Activated T-cell treated with anti-CD3 and anti-CD28 coated beads, Interleukin-2, amount 50 U/mL, for 4 hours (primary cell): ENCODE measurements around the gene CELF4. TPM values are rescaled to one million over a fixed set of nuclear protein-coding genes. Genes with fewer than 3 reads are reported as not detected.

Experiments used
- ATAC-seq, 2 donors: fragments of 200-7000 bp; cut with Tn5 transposase; one replicate each; pipeline ENCODE4 v1.10.0; 2021
- DNase-seq: peaks from one replicate; pipeline ENCODE4 v3.0.0-alpha.2; 2020
- H3K27me3 Mint-ChIP-seq: one replicate; pipeline ENCODE4 v1.8.0; 2021; ENCODE audit warnings: low read depth, mixed read lengths
- H3K36me3 Mint-ChIP-seq: one replicate; pipeline ENCODE4 v1.8.0; 2022; ENCODE audit warnings: mixed read lengths; ENCODE audit not compliant: insufficient read depth
- H3K4me1 Mint-ChIP-seq: one replicate; pipeline ENCODE4 v1.8.0; 2021; ENCODE audit warnings: low read depth, mixed read lengths
- H3K4me3 Mint-ChIP-seq: one replicate; pipeline ENCODE4 v1.8.0; 2021; ENCODE audit warnings: mild to moderate bottlenecking, moderate library complexity, mixed read lengths
- H3K9me3 Mint-ChIP-seq: one replicate; pipeline ENCODE4 v1.8.0; 2021; ENCODE audit warnings: mixed read lengths
- total RNA-seq, 3 donors: library from RNA; stranded (reverse); gene quantifications; one replicate each; pipeline ENCODE4 v1.2.1, GENCODE V29; 2021

CELF4 gene
- total RNA-seq, 3 donors from 2014 or later = not detected

DNA sequence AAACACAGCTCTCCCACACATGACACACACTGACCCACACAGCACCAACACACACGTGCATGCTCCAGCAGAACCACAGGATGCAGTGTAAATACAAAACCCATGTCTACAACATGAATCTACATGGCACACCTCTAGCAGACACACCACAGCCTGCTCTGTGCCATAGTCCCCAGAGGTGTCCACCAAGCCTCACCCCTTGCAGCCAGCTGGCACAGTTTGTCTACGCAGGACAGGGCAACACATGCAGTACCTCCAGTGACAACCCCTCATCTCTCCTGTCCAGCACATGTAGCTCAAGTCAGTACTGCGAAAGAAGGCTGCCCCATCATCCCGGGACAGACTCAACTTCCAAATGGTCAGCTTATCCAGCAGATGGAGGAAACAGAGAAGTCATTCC, 18.9 kb downstream of the CELF4 start:
- H3K9me3 Mint-ChIP-seq = no peaks in the 10 kb centered on the region
- H3K4me1 Mint-ChIP-seq = no peaks in the 10 kb centered on the region
- H3K4me3 Mint-ChIP-seq = no peak overlapping the region
- DNase-seq (no peak), ATAC-seq (no peak)
- H3K36me3 Mint-ChIP-seq = no peaks in the 10 kb centered on the region
- no peaks in the 10 kb centered on the region for H3K27me3 Mint-ChIP-seq

DNA sequence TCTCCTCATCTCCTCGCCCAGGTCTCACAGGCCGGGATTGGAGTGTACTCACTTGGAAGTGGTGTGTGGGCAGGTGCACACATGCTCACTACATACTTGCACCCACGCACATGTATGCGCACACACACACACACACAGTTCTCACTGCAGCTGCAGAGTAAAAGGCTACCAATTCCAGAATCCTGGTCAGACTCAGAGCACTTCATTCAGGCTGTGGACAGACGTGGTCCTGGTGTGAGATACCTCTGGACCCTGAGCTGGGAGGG, 19.4 kb downstream of the CELF4 start:
- no peaks in the 10 kb centered on the region for H3K9me3 Mint-ChIP-seq
- H3K4me1 Mint-ChIP-seq = no peaks in the 10 kb centered on the region
- H3K36me3 Mint-ChIP-seq = no peaks in the 10 kb centered on the region
- no peak for DNase-seq
- no peak for ATAC-seq
- no peak overlapping the region for H3K4me3 Mint-ChIP-seq
- peaks cover 2% of the 10 kb centered on the region for H3K27me3 Mint-ChIP-seq

DNA sequence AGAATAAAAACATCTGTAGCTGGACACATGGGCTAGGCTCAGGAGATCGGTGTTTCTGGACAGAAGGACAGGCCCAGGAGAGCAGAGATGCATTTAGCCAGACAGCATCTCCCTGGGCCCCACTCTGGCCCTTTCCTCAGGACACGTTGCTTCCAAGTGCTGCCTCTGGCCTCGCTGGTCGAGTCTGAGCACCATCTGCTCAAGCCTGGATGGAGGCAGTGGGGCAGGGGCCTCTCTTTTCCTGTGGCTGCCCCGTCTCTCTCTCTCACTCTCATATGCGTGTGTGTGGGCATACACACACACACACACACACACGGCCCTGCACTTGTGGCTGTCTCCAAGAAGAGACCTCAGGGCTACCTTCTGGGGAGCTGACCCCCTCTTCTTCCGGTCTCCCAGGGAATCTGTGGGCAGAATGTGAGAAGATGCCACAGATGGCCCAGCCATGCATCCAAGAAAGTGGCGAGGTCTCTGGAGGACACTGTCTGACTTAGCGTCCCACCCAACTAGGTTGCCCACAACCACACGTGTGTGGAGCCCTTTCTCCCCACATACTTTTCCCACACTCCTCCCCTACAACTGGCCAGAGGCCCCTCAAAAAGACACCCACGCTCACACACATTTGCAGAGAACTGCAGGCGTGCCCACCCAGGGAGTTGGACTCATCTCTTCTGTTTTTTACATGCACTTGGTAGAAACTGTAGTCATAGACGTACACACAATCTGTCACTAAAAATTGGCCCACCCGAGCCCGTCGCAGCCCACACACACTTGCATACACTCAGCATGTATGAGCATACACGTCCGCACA, 19.9 kb downstream of the CELF4 start:
- ATAC-seq (no peak), DNase-seq (no peak)
- H3K9me3 Mint-ChIP-seq = no peaks in the 10 kb centered on the region
- H3K27me3 Mint-ChIP-seq = peaks cover 5% of the 10 kb centered on the region
- H3K4me3 Mint-ChIP-seq = no peak overlapping the region
- H3K36me3 Mint-ChIP-seq = no peaks in the 10 kb centered on the region
- no peaks in the 10 kb centered on the region for H3K4me1 Mint-ChIP-seq

DNA sequence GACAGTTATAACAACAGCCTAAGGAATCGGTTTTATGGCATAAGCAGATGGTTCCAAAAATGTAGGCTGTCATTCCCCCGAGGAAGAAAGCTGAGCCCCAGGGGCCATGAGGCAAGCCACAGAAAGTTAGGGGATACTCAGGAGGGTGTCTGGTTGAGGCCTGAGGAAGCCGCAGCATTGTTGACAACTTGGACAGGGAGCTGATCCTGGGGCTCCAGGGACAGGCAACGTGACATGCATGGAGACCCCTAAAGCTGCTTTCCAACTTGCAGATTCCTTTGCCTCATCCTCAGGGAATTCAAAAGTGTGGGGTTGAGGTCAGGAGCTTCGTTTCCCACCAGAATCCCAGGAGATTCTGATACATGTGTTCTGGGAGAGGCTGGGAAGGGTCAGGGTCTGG, 20.9 kb downstream of the CELF4 start:
- Mint-ChIP-seq H3K4me3 (no peak overlapping the region), H3K36me3 (no peaks in the 10 kb centered on the region)

DNA sequence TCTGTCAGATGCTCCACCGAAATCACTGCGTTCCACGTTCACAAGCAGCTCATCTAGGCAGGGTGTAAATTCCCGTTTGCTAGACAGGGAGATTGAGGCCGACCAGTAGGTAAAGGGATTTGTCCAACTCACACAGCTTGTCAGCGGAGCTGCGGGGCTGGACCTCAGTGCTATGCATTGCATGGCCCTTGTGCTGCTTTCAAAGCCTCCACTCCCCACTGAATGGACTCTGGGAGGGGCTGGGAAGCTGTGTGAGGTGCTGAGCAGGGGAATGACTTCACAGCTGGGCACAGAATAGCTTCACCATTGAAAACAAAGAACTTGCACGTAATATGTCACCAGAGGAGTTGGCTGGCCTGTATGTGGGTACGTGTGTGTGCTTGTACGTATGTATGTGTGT, 21.4 kb downstream of the CELF4 start:
- H3K9me3 Mint-ChIP-seq = no peaks in the 10 kb centered on the region
- no peaks in the 10 kb centered on the region for H3K36me3 Mint-ChIP-seq
- no peak overlapping the region for H3K4me3 Mint-ChIP-seq
- no peaks in the 10 kb centered on the region for H3K4me1 Mint-ChIP-seq
- H3K27me3 Mint-ChIP-seq = peaks cover 10% of the 10 kb centered on the region
- ATAC-seq = no peak
- no peak for DNase-seq

More for the DNA sequence above, 20.9 kb downstream of the CELF4 start:
- DNase-seq (no peak), ATAC-seq (no peak)
- H3K9me3 Mint-ChIP-seq = no peaks in the 10 kb centered on the region
- peaks cover 10% of the 10 kb centered on the region for H3K27me3 Mint-ChIP-seq
- no peaks in the 10 kb centered on the region for H3K4me1 Mint-ChIP-seq

DNA sequence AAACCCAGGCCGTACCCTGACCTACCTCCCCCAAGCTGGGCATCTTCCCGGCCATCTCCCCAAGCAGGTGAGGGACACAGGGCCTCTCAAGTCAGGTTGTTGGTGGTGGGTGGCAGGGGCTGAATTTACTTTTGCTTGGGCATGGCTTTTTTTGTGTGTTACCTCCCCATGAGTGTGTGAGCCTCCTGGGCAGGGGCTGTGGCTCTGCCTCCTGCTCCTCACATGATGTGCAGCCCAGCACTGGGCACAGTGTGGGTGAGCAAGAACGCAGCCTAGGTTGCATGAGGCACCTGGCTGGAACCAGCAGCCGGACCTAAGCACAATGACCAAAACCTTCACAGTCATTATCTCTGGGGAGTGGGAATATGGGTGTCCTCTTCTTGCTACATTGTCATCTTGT, 22.3 kb downstream of the CELF4 start:
- ATAC-seq = no peak
- no peak for DNase-seq
- peaks cover 17% of the 10 kb centered on the region for H3K27me3 Mint-ChIP-seq
- H3K36me3 Mint-ChIP-seq = no peaks in the 10 kb centered on the region
- no peaks in the 10 kb centered on the region for H3K9me3 Mint-ChIP-seq
- H3K4me1 Mint-ChIP-seq = peaks cover 1% of the 10 kb centered on the region
- H3K4me3 Mint-ChIP-seq = no peak overlapping the region

DNA sequence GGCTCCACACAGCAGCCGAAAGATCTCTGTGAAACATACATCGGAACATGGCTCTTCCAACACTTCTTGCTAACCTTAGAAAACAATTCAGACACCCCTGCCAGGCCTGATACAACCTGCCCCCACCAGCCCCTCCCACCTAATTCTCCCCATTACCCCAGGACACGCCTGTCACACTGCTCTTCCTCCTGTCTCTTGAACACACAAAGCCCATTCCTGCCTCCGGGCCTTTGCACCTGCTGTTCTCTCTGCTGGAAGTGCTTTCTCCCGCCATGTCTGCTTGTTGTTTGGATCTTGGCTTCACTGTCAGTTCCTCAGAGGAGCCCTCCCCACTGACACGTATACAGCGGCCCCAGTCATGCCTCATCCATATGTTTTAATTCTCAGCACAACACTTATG, 24.1 kb downstream of the CELF4 start:
- H3K36me3 Mint-ChIP-seq = no peaks in the 10 kb centered on the region
- no peak for ATAC-seq
- DNase-seq = no peak
- peaks cover 20% of the 10 kb centered on the region for H3K27me3 Mint-ChIP-seq
- H3K4me1 Mint-ChIP-seq = peaks cover 3% of the 10 kb centered on the region
- H3K9me3 Mint-ChIP-seq = no peaks in the 10 kb centered on the region
- H3K4me3 Mint-ChIP-seq = no peak overlapping the region

DNA sequence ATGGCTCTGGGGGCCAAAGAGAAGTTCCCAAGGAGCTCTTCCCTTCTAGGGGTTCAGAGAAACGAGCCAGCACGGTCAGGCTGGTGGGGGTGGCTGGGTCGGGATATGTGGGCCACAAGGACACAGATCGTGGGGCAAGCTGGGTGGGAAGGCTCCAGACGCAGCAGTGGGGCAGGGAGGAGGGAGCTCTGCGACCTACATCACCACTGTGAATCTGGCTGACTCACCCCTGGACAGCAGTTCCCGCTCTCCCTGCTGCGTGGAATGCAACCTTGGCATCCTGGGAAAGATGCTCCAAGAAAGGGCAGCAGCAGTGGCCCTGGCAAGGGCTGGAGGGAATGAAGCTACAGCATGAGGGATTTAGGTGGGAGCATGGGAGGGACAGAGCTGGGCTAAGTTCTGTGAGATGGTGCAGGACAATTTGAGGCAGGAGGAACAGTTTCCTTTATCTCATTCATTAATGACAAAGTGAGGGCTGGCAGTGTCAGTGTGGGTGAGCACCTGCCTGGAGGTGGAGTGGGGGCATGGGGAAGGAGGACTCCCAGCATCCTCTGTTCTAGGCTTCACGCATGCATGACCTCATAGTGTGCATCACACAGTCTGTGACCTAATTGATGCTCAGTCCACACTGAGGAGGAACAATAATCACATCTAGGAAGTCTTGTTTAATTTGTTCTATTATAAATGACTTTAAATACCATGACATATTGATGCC, 25.0 kb downstream of the CELF4 start:
- ATAC-seq (no peak), DNase-seq (no peak)
- Mint-ChIP-seq H3K4me3 (no peak overlapping the region), H3K36me3 (no peaks in the 10 kb centered on the region), H3K9me3 (no peaks in the 10 kb centered on the region), H3K27me3 (peaks cover 20% of the 10 kb centered on the region), H3K4me1 (peaks cover 3% of the 10 kb centered on the region)

DNA sequence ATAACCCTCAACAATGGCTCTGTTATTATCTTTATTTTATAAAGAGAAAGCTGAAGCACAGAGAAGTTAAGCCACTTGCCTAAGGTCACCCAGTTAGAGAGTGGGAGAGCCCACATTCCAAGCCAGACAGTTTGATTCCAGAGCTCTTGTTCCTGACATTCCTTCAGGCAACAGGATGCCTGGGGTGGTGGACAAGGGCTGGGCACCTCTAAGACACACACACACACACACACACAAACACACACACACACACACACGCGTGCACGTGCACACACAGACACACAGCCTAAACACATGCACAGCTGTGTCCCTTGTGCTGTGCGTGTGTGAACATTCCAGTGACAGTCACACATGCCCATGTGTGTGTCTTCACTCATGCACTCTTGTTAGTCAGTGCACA, 26.4 kb downstream of the CELF4 start:
- Mint-ChIP-seq H3K4me3 (no peak overlapping the region), H3K9me3 (no peaks in the 10 kb centered on the region), H3K36me3 (no peaks in the 10 kb centered on the region), H3K27me3 (peaks cover 20% of the 10 kb centered on the region), H3K4me1 (peaks cover 3% of the 10 kb centered on the region)
- ATAC-seq (no peak), DNase-seq (no peak)

DNA sequence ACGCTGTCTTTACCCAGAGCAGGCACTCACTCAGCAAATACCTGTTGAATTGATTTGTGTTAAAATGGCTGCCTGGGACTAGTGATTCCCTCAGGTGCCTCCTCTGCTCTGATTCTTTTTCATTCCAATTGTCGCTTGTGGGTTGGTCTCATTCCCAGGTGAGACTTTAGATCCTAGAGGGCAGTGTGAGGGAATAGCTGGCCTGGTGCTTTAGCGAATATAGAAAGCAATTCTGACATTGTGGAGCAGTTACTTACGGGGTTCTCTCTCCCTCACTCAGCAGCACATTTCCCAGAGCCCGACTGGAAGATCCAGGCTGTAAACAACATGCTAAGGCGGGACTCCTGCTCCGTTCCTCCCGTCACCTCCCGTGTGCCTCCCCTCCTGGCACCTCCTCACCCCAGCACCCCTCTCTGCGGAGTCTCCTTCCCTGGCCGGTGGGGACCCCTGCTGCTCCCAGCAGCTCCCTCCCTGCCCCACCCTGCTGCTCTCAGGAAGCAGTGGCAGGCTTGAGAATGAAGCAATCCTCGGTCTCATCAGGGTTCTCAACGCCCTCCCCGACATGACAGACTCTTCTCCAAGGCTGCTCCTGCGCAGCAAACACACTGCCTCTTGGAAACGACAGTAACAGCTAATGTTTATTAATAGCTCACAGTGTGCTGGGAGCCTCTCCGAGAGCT, 26.9 kb downstream of the CELF4 start:
- no peak overlapping the region for H3K4me3 Mint-ChIP-seq
- no peaks in the 10 kb centered on the region for H3K9me3 Mint-ChIP-seq
- no peaks in the 10 kb centered on the region for H3K36me3 Mint-ChIP-seq
- peaks cover 3% of the 10 kb centered on the region for H3K4me1 Mint-ChIP-seq
- no peak for ATAC-seq
- no peak for DNase-seq
- peaks cover 20% of the 10 kb centered on the region for H3K27me3 Mint-ChIP-seq

DNA sequence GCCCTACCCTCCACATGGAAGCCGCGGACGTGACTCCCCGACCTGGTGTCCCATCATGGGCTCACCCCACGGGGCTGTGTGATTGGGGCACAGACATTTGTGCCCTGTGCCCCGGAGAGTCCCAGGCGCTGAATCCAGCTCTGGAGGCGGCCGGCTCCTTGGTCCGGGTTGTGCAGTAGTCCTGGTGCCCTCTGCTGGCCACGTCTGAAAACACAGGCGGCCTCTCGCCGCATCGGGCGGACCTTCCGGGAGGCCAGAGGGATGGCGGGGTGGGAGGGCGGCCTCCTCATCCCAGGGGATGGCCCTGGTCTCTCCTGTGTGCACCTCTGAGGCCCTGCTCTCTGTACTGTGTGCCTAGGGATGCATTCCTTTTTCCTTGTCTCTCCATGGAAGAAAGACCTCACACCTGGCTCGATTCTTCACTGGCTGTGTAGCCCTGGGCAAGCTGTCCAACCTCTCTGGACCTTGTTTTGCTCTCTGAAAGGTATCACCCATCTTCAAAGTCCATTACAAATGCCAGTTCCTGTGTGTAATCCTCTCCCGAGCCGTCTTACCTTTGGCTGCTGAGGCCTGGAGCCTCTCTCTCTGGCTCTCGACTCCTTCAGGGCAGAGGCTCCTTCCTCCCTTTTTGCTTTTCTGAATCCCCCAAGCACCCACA, 27.6 kb downstream of the CELF4 start:
- Mint-ChIP-seq H3K27me3 (peaks cover 20% of the 10 kb centered on the region), H3K36me3 (no peaks in the 10 kb centered on the region), H3K9me3 (no peaks in the 10 kb centered on the region), H3K4me1 (peaks cover 3% of the 10 kb centered on the region), H3K4me3 (no peak overlapping the region)
- ATAC-seq = peak; percentile 54 to 66
- no peak for DNase-seq

DNA sequence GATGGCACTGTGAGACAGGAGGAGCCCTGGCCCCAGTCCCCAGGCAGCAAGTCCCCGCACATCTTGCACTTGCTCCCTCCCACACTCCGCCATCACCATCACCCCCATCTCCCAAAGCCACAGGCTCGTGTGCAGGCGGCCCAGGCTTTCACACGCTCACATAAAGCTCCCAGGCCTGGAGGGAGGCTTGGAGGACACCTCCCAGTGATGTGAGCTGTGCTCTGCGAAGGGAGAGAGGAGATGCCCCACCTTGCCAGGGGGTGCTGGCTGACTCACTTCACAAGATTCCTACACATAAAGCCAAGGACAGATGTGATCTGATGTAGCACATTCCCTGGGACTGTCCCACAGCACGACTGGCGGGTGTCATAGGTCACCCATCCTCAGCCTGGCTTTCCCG, 28.9 kb downstream of the CELF4 start:
- Mint-ChIP-seq H3K4me3 (no peak overlapping the region), H3K9me3 (no peaks in the 10 kb centered on the region), H3K36me3 (no peaks in the 10 kb centered on the region), H3K4me1 (peaks cover 3% of the 10 kb centered on the region), H3K27me3 (peaks cover 24% of the 10 kb centered on the region)
- ATAC-seq (no peak), DNase-seq (no peak)

DNA sequence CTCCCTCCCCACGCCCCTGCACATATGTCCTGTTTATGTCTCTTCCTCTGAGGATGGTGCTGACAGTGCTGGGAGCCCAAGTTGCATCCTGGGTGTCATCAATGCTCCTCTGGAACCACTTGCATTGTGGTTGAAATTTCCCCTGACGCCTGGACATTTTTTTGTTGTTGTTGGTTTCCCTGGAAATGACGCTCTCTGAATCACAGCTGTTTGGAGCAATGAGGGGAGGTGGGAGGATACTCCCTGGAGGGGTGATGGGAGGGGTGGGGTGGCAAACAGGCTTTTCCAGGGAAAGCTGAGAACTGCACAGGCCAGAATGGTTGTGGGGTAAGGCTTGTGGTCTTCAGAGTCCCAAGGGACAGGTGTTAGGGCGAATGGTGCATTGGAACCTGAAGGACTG, 29.6 kb downstream of the CELF4 start:
- DNase-seq (no peak), ATAC-seq (no peak)
- Mint-ChIP-seq H3K4me1 (peaks cover 3% of the 10 kb centered on the region), H3K36me3 (no peaks in the 10 kb centered on the region), H3K4me3 (no peak overlapping the region), H3K9me3 (no peaks in the 10 kb centered on the region), H3K27me3 (peaks cover 22% of the 10 kb centered on the region)

DNA sequence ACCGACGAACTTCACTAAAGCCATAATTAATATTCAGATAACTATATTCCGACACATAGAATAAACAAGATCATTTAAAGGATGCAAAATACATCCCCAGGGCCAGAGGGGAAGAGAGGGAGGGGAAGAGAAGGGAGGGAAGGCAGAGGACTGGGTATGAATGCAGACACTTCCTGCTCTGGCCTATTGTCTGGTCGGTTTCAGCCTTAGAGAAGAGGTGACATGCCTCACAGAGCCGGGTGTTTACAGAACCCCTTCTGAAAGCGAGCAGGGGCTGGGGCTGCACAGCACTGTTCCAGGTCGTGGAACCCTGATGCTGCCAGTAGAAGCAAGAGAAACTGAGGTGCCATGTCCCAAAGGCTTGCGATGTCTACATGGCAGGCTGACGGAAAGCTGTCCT, 31.0 kb downstream of the CELF4 start:
- H3K27me3 Mint-ChIP-seq = peaks cover 16% of the 10 kb centered on the region
- no peaks in the 10 kb centered on the region for H3K36me3 Mint-ChIP-seq
- ATAC-seq (no peak), DNase-seq (no peak)
- H3K9me3 Mint-ChIP-seq = no peaks in the 10 kb centered on the region
- H3K4me3 Mint-ChIP-seq = no peak overlapping the region
- H3K4me1 Mint-ChIP-seq = peaks cover 5% of the 10 kb centered on the region
